Activated gamma-delta T cell (primary cell): ENCODE results near the gene DDIT4.
"Not testable (repeated sequence)": the region's sequence is repeated elsewhere in the genome, so short reads cannot be mapped to it uniquely, and the experiment has no call there.

ENCODE experiments used
- DNase-seq: peaks from one replicate; lab custom pipeline; 2025; lab: John Stamatoyannopoulos, UW
- total RNA-seq, 2 donors: gene quantifications; one replicate each; lab custom pipeline; 2026; lab: John Stamatoyannopoulos, UW

DDIT4 gene
- 44.8 to 72.0 reads per million in 2 donors for total RNA-seq

- DNase-seq: peak; percentile 95
Observed at GRCh38 chr10:72273410-72274212, at the start of gene DDIT4. Gene DDIT4 (plus strand): TSS chr10:72273924. CDS start chr10:72274217, 293 bp downstream.

- DNase-seq: not testable (repeated sequence)
Observed at GRCh38 chr10:72224191-72224590, 49.5 kb upstream of the DDIT4 start.

- no peak for DNase-seq
Observed at GRCh38 chr10:72226418-72227027, 47.2 kb upstream of the DDIT4 start.

DNA sequence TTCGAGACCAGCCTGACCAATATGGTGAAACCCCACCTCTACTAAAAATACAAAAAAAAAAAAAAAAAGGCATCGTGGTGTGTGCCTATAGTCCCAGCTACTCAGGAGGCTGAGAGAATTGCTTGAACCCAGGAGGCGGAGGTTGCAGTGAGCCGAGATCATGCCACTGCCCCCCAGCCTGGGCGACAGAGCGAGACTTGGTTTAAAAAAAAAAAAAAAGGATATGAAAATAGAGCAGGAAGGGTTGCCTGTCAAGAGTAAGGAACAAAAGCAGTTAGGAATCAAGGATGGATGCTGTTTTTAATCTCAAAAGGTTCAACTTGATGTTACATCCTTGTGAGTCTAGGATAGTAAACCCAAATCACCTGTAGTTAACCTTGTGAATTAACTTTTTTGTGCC is 45.9 kb upstream of the DDIT4 start:
- DNase-seq: no peak

GRCh38 chr10:72228318-72228751 is 45.4 kb upstream of the DDIT4 start:
- DNase-seq: no peak

- no peak for DNase-seq
Observed at GRCh38 chr10:72229261-72230251, 44.2 kb upstream of the DDIT4 start.

- DNase-seq: no peak
Observed at GRCh38 chr10:72233621-72234020, 40.1 kb upstream of the DDIT4 start.

- no peak for DNase-seq
Observed at GRCh38 chr10:72234560-72235095, 39.1 kb upstream of the DDIT4 start.

DNA sequence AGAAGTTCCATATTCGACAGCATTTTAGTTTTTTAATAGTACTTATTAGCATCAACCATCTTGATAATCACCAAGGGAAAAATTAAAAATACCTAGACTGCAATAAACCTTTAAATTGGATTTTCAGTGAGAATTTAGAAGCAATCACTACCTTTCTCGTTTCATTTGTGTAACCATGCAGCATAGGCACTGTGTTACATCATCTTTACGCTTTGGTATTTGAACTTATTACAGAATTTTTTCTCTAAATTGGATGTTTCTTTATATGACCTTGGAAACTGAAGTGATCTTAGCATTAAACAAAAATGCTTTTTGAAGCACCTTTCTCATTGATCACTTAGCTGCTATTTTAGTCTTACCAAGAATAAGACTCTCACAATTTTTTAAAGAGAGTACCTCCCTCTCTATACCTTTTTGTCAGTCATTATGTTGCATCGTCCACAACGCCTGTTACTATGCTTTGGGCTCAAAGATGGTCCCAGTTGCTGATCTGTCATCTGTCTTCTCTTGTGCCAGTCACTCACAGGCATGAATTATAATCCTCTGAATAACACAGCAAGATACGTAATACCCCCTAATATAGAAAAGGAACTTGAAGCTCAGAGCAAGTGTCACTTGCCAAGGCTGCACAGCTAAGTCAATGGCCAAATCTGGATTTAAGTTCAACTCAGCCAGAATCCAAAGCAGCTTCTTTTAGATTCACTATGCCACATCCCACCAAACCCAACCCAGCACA is 38.0 kb upstream of the DDIT4 start:
- no peak for DNase-seq

GRCh38 chr10:72238392-72239175 is 35.1 kb upstream of the DDIT4 start:
- DNase-seq: no peak

DNA sequence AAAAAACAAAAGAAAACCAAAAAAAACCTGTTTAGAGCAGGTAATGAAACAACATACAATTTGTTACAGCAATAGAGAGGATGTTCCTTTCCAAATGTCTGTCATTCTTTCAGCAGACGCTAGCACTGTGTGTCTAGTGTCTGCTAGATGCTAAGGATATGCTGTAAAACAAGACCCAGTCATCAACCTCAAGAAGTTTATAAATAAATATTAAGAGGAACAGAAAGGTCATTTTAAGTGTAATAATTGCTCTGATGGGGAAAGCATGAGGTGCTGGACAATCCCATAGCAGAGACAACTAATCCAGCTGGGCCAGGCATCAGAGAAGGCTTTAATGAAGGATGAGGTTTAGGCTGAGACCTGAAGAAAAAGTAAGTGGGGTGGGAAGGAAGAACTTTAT is 34.3 kb upstream of the DDIT4 start:
- DNase-seq: no peak

DNA sequence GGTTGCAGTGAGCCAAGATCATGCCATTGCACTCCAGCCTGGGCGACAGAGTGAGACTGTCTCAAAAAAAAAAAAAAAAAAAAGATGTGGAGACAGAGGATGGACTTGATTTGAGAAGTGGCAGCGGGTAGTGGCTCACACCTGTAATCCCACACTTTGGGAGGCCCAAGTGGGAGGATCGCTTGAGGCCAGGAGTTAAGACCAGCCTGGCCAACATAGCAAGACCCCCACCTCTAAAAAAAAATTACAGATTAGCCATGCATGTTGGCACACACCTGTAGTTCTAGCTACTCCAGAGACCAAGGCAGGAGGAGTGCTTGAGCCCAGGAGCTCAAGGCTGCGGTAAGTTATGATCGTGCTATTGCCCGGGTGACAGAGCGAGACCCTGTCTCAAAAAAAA is 33.4 kb upstream of the DDIT4 start:
- DNase-seq: no peak

- DNase-seq: no peak
Observed at GRCh38 chr10:72241691-72242252, 32.0 kb upstream of the DDIT4 start.

- DNase-seq: no peak
Observed at GRCh38 chr10:72242675-72243074, 31.0 kb upstream of the DDIT4 start.

- no peak for DNase-seq
Observed at GRCh38 chr10:72243822-72244437, 29.8 kb upstream of the DDIT4 start.

DNA sequence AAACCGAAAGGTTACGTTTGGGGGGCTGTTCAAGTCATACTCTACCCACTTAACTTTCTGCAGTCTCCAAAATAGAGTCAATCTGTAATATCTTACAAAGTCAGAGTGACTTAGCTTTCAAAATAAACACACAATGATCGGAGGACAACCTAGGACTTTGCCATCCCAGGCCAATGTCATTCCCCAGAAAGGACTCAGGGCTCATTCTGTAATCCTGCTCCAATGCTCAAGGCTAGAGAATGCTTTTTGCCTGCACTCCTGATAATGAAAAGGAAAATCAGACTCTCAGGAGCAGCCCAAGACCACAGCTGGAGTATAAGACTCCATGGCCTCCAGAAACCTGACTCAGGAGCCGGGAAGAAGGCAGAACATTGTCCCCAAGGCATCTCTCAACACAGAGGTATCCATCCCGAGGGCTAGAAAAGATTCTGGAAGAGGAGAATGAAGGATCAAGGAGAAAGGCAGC is 29.1 kb upstream of the DDIT4 start:
- DNase-seq: no peak

- no peak for DNase-seq
Observed at GRCh38 chr10:72245949-72246525, 27.7 kb upstream of the DDIT4 start.

DNA sequence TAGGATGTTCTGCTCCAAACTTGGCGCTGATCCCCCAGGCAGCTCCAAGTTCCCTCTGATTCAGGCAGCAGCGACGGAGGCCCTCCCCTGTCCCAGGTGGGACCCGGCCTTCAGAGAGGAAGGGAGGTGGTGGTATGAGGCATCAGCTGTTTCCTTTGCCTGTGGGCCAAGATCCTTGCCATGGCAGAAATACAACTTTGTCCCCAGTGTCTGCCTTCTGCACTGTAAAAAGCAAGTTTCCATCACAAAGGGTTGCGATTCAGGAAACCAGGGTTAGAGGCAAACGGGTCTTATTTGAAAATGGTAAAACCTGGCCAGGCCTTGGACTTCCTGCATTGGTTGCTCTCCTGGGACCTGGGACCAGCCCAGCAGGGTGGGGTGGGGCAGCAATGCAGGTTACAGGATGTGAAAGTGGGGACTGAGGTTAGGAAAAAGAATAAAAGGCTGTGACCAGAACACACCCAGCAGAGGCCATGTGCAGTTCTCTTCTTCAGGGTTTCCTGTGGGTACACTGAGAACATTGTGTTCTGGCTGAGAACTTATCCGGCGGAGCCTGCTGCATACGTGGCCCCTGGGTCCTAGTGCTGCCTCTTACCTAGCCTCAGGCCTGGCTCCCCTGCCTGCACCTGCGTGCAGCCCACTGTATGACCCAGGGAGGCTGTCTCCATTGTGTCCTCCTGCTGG is 25.1 kb upstream of the DDIT4 start:
- DNase-seq: no peak
